Measurements from ENCODE around the gene USP6NL.

- TF ChIP-seq CTCF (optimal IDR thresholded peaks at IDR 0.05 in 1 of 3, IDR thresholded peaks at IDR 0.05 in 1 of 3, conservative IDR thresholded peaks at IDR 0.05 in 1 of 3; ENCODE audit: extremely low read depth in 1 of 3, insufficient read depth in 2 of 3, low read length in 3 of 3) (no peak), EZH2 (IDR thresholded peaks at IDR 0.05; ENCODE audit: low read length) (no peak)
These were observed 11.2 kb downstream of the USP6NL start for GRCh38 chr10:11600280-11600679.
